GM19193 (cell line): ENCODE data around the gene ASB13.

Source experiments
- POLR2A ChIP-seq: IDR thresholded peaks from 4 replicates; pipeline ENCODE4 v1.6.1; 2011; ENCODE audit not compliant: insufficient read depth, insufficient read length; ENCODE audit errors: extremely low read depth

ASB13 gene

GRCh38 chr10:5659702-5660528 is 6.5 kb downstream of the ASB13 start:
- no peak for TF ChIP-seq POLR2A

- no peak for TF ChIP-seq POLR2A
Observed at GRCh38 chr10:5658871-5659618, 7.3 kb downstream of the ASB13 start.

- no peak for TF ChIP-seq POLR2A
Observed at GRCh38 chr10:5656737-5657579, 9.4 kb downstream of the ASB13 start.

GRCh38 chr10:5655121-5655520 is 11.3 kb downstream of the ASB13 start:
- no peak for TF ChIP-seq POLR2A

GRCh38 chr10:5654218-5654755 is 12.1 kb downstream of the ASB13 start:
- no peak for TF ChIP-seq POLR2A

- TF ChIP-seq POLR2A = no peak
Observed at GRCh38 chr10:5652746-5653145, 13.6 kb downstream of the ASB13 start.

- no peak for TF ChIP-seq POLR2A
Observed at GRCh38 chr10:5651388-5651764, 15.0 kb downstream of the ASB13 start.

GRCh38 chr10:5650664-5651387 is 15.6 kb downstream of the ASB13 start:
- no peak for TF ChIP-seq POLR2A

GRCh38 chr10:5649746-5650145 is 16.6 kb downstream of the ASB13 start:
- no peak for TF ChIP-seq POLR2A

GRCh38 chr10:5648494-5649457 is 17.6 kb downstream of the ASB13 start:
- TF ChIP-seq POLR2A = no peak

- TF ChIP-seq POLR2A = no peak
Observed at GRCh38 chr10:5647507-5648240, 18.7 kb downstream of the ASB13 start.

GRCh38 chr10:5645944-5646617 is 20.3 kb downstream of the ASB13 start:
- no peak for TF ChIP-seq POLR2A

GRCh38 chr10:5645375-5645774 is 21.0 kb downstream of the ASB13 start:
- TF ChIP-seq POLR2A = no peak

- no peak for TF ChIP-seq POLR2A
Observed at GRCh38 chr10:5644930-5645329, 21.5 kb downstream of the ASB13 start.
